Measurements from ENCODE around the gene CRACR2B.

CRACR2B gene

GRCh38 chr11:794766-795633, 32.7 kb upstream of the CRACR2B start:
- DNase-seq = no peak

DNA sequence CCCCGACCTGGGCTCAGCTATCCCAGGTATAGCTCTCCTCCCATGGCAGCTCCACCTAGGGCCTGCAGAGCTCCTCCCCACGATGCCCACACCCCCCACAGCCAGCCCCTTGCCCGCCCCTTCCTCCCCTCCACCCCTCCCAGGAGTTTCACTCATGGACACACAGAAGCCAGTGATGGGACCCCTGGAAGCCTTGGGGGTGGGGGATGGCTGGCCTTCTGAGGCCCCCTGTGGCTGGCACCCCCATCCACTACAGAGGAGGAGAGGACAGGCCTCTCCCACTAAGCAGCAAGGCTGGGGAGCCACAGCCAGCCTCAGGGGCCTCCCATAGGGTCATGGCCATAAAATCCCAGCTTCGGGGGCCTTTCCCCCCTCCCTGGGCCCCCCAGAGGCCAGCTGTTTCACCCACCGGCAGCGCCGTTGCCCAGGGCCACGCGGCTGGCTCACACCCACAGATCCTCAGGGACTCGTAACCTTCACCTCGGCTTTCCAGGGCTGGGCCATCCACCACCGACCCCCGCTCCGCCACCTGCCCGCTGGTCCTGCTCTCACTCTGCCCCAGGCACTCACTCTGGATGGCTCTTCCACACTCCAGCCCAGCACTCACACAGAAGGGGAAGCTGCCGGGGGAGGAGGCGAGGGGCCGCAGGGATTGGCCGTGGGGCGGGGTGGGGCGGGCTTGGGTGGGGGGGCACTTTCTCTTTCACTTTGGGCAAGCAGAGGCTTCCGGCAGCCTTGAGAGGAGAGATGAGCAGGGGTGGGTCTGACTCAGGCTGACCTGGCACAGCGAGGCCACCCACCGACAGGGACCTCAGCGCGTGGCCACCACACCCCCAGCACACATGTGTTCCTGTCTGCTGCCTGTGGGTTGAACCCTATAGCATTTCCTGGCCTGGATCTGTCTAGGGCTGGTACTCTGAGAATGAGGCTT, 31.8 kb upstream of the CRACR2B start:
- DNase-seq = peak; percentile 69

DNA sequence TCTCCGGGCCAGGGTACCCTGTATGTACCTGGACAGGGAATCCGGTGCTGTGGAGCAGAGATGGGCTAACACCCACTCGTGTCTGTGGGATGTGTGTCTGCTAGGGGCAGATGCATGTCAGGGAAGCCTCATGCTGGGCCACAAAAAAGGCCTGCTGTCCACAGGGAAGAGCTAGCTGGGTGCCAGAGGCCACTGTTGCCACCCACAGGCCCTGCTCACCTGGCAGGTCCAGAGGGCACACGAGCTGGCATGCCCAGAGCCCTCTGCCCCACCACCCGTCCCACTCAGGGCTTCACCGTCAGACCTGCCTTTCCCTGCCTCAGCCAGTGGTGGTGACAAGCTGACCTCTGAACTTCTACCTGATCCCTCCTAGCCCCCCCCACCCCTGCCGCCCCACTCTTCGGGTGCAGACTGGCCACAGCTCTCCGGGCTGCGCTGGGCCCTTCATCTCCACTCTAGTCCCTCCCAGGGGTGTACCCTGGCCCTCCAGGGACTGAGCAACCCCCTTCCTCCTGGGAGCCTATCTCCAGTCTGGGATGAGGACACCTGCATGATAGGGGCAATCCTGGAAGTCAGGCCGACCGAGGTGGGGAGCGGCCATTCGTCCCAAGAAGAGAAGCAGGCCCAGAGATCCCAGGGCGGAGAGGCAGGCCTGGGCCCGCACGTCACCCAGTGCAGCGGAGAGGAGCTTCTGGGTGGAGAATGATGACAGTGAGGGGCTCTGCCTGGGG, 31.0 kb upstream of the CRACR2B start:
- no peak for DNase-seq

- peak; percentile 77 for DNase-seq
Observed at GRCh38 chr11:797296-798092, 30.2 kb upstream of the CRACR2B start.

- DNase-seq = no peak
Observed at GRCh38 chr11:798093-798713, 29.5 kb upstream of the CRACR2B start, which contains the start of gene SLC25A22. Gene SLC25A22 (minus strand): TSS chr11:798281. CDS start chr11:795006, 3,275 bp downstream.

DNA sequence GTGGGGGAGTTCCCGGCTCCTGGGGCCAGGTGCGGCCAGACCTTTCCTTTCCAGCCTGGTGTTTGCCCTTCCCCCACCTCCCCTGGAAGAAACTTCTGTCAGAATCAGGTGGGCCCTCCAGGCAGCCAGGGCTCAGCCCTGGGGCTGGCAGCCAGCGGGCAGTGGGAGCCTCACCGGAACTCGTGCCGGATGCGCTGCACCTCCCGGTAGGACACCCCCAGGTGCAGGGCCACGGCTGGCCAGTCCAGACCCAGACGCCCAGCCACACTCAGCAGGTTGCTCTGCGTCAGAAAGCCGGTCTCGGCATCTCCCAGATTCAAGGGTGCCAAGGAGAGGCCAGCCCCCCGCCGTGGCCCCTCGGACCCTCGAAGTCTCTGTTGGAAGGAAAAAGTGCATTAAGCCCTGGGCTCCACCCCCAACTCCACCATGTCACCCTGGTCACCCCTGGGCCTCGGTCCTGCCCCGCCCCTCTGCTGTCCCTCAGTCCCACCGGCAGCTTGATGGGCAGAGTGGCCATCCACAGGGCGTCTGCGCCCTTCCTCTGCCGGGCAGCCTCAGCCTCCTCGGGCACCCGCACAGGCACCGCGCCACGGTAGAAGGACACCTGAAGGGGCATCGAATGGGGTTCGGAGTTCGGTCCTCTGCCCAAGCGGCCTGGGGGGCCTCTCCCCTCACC, 27.9 kb upstream of the CRACR2B start:
- DNase-seq = no peak

GRCh38 chr11:800473-800872, 27.2 kb upstream of the CRACR2B start:
- no peak for DNase-seq

- no peak for DNase-seq
Observed at GRCh38 chr11:801097-801780, 26.5 kb upstream of the CRACR2B start.

- no peak for DNase-seq
Observed at GRCh38 chr11:802018-802617, 25.6 kb upstream of the CRACR2B start.

- DNase-seq = no peak
Observed at GRCh38 chr11:802693-803466, 24.8 kb upstream of the CRACR2B start.

- DNase-seq = no peak
Observed at GRCh38 chr11:803467-803742, 24.3 kb upstream of the CRACR2B start.

DNA sequence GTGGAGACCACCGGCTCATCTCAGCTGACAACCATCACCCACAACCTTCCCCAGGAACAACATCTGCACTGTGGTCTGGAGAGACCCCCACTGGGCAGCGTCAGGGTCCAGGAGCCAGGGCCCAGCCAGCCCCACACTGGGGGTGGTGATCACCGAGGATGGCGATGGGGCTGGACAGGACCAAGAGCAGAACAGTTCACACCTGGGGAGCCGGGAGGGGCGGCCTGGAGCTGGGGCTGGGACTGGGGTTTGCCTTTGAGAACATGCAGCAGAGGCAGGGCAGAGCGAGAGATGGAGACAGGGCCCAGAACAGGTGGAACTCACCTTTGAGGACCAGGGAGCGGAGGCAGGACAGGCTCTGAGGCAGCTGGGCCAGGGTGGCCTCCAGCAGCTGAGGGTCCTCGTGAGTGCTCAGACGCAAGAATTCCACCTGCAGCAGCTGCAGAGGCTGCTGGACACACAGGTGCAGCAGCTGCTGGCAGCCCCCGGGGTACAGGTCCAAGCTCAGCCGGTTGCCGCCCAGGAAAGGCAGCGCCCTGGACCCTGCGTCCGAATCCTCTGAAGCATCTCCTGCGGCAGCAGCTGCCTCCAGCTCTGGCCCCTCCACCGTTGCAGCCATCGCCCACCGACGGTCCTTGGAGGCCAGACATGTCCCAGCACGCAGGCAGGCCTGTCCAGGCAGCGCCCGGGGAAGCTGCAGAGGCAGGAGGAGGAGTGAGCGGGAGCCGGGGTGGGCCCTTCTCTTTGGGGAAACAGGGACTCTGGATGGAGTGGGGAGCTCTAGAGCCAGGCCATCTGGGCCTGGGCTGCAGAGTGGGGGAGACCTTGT, 23.7 kb upstream of the CRACR2B start:
- no peak for DNase-seq

DNA sequence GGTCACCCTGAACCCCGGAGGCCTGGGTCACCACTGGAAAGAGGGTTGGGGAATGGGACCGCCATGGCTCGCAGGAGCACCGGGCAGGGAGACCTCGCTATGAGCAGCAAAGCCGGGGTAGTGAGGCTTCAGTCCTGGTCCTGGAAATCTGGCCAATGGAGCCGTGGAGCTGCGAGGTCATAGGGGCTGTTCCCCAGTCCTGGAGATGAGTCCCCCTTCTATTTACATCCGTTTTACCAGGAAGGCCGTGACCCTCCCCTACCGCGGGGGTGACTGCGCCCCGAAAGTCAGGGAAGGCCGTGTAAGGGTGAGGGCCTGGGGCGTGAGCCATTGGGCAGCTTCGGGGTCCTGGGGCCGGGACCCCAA, 23.1 kb upstream of the CRACR2B start:
- no peak for DNase-seq

- DNase-seq = no peak
Observed at GRCh38 chr11:808427-809286, 19.1 kb upstream of the CRACR2B start.

GRCh38 chr11:809287-810039, 18.3 kb upstream of the CRACR2B start, which contains the start of gene RPLP2:
Gene RPLP2 (plus strand): TSS chr11:809967. CDS start chr11:810235, 268 bp downstream.
- peak; percentile 86 for DNase-seq

GRCh38 chr11:810040-810567, 17.6 kb upstream of the CRACR2B start:
- no peak for DNase-seq

Measured in DMS 273 treated with DMSO at 0.1 percent for 48 hours (cell line).